Activated B cell treated with CpG ODN at 0.5 μM for 24 hours (primary cell): ENCODE results near the gene LDB3. TPM values are rescaled to one million over a fixed set of nuclear protein-coding genes. Genes with fewer than 3 reads are reported as not detected.

ENCODE experiments used
- ATAC-seq: fragments of 200-7000 bp; cut with Tn5 transposase; one replicate; pipeline ENCODE4 v1.10.0; 2021; ENCODE audit warnings: low read depth, mild to moderate bottlenecking, moderate library complexity
- CTCF ChIA-PET: fragments of 350-600 bp; sonication (Branson Sonifier 250); formaldehyde crosslinking; loops from one replicate; lab custom pipeline; 2021; ENCODE audit warnings: antibody characterized with exemption; lab: Charles Lee
- POLR2A ChIA-PET: fragments of 350-600 bp; sonication (Branson Sonifier 250); formaldehyde crosslinking; loops from one replicate; lab custom pipeline; 2021; ENCODE audit warnings: antibody characterized with exemption; lab: Charles Lee
- DNase-seq: peaks from one replicate; pipeline ENCODE4 v3.0.0; 2022
- H3K27ac Mint-ChIP-seq: one replicate; pipeline ENCODE4 v1.8.0; 2020; ENCODE audit warnings: mixed read lengths
- H3K27me3 Mint-ChIP-seq: one replicate; pipeline ENCODE4 v1.8.0; 2021; ENCODE audit warnings: mixed read lengths
- H3K36me3 Mint-ChIP-seq: one replicate; pipeline ENCODE4 v1.8.0; 2021; ENCODE audit warnings: low read depth, mixed read lengths
- H3K4me1 Mint-ChIP-seq: one replicate; pipeline ENCODE4 v1.8.0; 2021; ENCODE audit warnings: mixed read lengths
- H3K4me3 Mint-ChIP-seq: one replicate; pipeline ENCODE4 v1.8.0; 2020; ENCODE audit warnings: mild to moderate bottlenecking, mixed read lengths
- H3K9me3 Mint-ChIP-seq: one replicate; pipeline ENCODE4 v1.8.0; 2020; ENCODE audit warnings: mixed read lengths
- intact Hi-C: fragments of 100-400 bp; cut with micrococcal nuclease; formaldehyde crosslinking; loops from one replicate; pipeline ENCODE4 v1.15.1; 2024
- total RNA-seq: library from RNA; stranded (reverse); gene quantifications from 2 replicates; pipeline ENCODE4 v1.2.3, GENCODE V29; 2022
- TF ChIP-seq, protein P1 (sequence below): fragments of 200-600 bp; IDR thresholded peaks from one replicate; pipeline ENCODE4 v1.8.0; 2022; ENCODE audit warnings: antibody characterized with exemption, mild to moderate bottlenecking

LDB3 gene
- total RNA-seq, 1 donor from 2014 or later = not detected

DNA sequence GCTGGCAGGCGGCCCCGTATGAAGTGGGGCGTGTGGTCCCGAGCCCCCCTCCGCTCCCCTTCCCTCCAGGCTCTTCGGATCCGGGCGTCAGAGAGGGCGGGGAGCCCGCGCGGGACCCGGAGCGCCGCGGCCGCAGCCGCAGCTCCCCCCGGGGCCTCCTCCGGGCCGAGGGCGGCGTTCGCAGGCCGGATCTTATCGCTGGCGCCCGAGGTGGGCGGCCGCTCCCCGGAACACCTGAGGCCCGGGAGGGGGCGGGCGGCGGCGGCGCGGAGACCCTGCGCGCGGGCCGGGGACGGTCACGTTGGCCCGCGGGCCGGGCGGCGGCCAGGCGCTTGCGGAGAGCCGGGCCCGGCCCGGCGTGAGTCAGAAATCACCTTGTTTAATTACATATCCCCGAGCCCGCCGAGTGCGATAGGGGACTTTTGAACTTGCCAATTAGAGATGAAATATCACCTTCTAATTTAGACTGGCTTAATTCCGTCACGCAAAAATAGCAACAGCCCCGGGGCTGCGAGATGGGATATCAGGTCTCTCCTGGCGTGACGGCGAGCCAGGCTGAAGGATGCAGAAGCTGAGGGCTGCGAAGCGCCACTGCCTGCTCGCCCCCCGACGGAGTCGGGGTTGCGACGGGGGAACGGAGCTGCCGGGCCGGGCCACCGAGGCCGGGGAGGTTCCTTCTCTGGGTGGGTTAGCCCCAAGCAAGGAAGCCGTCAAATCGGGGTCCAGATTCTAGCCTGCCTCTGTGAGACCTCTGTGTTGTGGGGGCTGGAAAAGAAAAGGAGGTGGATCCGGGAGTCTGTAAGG is 43.4 kb downstream of the LDB3 start:
- Mint-ChIP-seq H3K4me1 (peaks cover 10% of the 10 kb centered on the region), H3K27me3 (no peaks in the 10 kb centered on the region), H3K27ac (peak overlapping the region; percentile 98), H3K36me3 (peaks cover 2% of the 10 kb centered on the region), H3K9me3 (no peaks in the 10 kb centered on the region), H3K4me3 (peak overlapping the region; percentile 89)
- DNase-seq = peak; percentile 59
- TF ChIP-seq, protein P1, sequence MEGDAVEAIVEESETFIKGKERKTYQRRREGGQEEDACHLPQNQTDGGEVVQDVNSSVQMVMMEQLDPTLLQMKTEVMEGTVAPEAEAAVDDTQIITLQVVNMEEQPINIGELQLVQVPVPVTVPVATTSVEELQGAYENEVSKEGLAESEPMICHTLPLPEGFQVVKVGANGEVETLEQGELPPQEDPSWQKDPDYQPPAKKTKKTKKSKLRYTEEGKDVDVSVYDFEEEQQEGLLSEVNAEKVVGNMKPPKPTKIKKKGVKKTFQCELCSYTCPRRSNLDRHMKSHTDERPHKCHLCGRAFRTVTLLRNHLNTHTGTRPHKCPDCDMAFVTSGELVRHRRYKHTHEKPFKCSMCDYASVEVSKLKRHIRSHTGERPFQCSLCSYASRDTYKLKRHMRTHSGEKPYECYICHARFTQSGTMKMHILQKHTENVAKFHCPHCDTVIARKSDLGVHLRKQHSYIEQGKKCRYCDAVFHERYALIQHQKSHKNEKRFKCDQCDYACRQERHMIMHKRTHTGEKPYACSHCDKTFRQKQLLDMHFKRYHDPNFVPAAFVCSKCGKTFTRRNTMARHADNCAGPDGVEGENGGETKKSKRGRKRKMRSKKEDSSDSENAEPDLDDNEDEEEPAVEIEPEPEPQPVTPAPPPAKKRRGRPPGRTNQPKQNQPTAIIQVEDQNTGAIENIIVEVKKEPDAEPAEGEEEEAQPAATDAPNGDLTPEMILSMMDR = no peak
- intact Hi-C loops = loop anchor here (1.0 to 5.0 kb wide), 9 partner anchors 45 to 384 kb away; partner anchors contain the start of genes BMPR1A, SHLD2 and WAPL
- ATAC-seq = peak; percentile 54
- CTCF ChIA-PET = interaction anchor here (0.7 to 1.5 kb wide), 6 partner anchors 10 to 188 kb away, joined by 3 to 4 read pairs (median 3); no protein-coding TSS in a partner anchor
- POLR2A ChIA-PET = interaction anchor here (0.5 to 2.7 kb wide), 11 partner anchors 22 to 793 kb away, joined by 3 to 34 read pairs (median 5); partner anchors contain the start of genes BMPR1A, GLUD1, MINPP1 and SHLD2

DNA sequence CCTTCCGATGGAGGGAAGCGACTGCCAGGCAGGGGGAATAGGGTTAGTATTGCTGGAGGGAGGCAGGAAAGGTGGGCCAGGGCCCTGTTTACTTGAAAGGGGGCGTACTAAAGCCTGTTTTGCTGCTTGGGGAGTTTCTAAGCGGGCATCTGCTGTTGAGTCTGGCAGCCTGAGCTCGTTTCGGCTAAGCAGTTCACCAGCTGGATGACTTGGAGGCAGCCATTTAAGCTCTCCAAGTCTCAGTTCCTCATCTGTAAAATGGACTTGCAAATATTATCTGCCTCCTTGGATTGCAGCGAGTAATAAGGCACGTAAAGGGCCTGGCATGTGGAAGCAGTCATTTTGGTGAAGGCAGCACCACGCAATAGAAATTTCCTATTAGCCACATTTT is 44.0 kb downstream of the LDB3 start:
- intact Hi-C loops = loop anchor here (1.0 to 5.0 kb wide), 3 partner anchors 85 to 383 kb away; partner anchors contain the start of genes SHLD2 and WAPL
- no peaks in the 10 kb centered on the region for H3K27me3 Mint-ChIP-seq
- peak overlapping the region; percentile 98 for H3K27ac Mint-ChIP-seq
- CTCF ChIA-PET = interaction anchor here (0.7 to 1.5 kb wide), 5 partner anchors 19 to 187 kb away, joined by 3 to 4 read pairs (median 3); no protein-coding TSS in a partner anchor
- peak; percentile 26 for ATAC-seq
- no peaks in the 10 kb centered on the region for H3K9me3 Mint-ChIP-seq
- TF ChIP-seq, protein P1 = no peak
- H3K4me1 Mint-ChIP-seq = peaks cover 10% of the 10 kb centered on the region
- POLR2A ChIA-PET = interaction anchor here (0.6 to 2.7 kb wide), 11 partner anchors 22 to 792 kb away, joined by 3 to 34 read pairs (median 4); partner anchors contain the start of genes BMPR1A, GLUD1, MINPP1 and SHLD2
- no peak for DNase-seq
- H3K36me3 Mint-ChIP-seq = peaks cover 2% of the 10 kb centered on the region
- H3K4me3 Mint-ChIP-seq = peak overlapping the region; percentile 89

DNA sequence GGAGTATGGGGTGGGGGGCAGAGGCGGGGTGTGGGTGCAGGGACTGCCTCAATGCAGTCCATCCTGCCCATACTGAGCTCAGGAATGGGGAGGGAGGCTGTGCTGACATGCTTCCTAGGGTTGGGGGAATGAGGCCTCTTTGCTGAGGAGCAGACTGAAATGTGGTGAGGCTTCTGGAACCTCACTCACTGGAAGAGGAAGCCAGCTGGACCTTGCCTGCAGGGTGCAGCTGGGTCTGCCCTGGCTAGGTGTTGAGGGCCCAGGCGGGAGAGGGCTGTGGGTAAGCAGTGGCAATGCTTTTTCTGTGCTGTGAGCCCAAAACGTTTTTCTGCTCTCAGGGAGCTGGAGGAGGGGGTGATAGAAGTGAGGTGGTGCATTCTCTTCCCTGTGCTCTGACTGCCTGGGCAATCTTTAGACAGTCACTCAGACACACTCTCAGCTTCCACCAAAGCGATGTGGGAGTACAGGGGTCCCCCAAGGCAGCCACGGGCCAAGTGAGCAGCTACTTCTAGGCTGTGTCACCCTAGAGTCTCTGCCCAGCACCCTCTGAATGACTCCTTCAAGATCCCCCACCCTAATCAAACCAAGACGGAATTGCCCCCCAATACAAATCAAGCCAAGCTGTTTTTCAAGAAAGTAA is 47.0 kb downstream of the LDB3 start:
- CTCF ChIA-PET = no interaction called here
- H3K4me1 Mint-ChIP-seq = peaks cover 10% of the 10 kb centered on the region

DNA sequence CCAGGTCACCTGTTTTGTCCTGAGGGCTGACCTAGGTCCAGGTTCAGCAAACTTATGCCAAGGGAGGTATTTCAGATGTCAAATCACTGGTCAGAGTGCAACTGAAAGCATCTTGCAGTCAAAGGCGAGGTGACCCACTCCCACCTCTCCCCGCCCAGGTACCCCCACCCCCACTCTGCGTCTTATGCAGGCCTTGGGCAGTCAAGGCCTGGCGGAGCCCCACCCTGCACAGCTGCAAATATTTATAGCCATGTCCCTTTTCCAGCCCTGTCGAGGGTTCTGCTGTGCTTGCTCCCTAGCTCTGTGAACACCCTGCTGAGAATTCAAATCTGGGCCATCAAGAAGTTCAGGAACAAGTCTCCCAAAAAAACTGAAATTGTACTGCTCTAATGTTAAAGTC is 47.5 kb downstream of the LDB3 start:
- H3K27me3 Mint-ChIP-seq = peaks cover 4% of the 10 kb centered on the region
- TF ChIP-seq, protein P1 = no peak
- H3K36me3 Mint-ChIP-seq = peaks cover 2% of the 10 kb centered on the region
- intact Hi-C loops = no loop called here
- CTCF ChIA-PET = no interaction called here
- no peak overlapping the region for H3K4me3 Mint-ChIP-seq
- H3K27ac Mint-ChIP-seq = no peak overlapping the region
- POLR2A ChIA-PET = no interaction called here
- ATAC-seq (no peak), DNase-seq (no peak)
- no peaks in the 10 kb centered on the region for H3K9me3 Mint-ChIP-seq
- peaks cover 6% of the 10 kb centered on the region for H3K4me1 Mint-ChIP-seq

More for the DNA sequence above, 47.0 kb downstream of the LDB3 start:
- Mint-ChIP-seq H3K27me3 (peaks cover 2% of the 10 kb centered on the region), H3K4me3 (no peak overlapping the region), H3K27ac (no peak overlapping the region), H3K36me3 (peaks cover 2% of the 10 kb centered on the region), H3K9me3 (no peaks in the 10 kb centered on the region)
- no peak for ATAC-seq
- TF ChIP-seq, protein P1 = no peak
- intact Hi-C loops = no loop called here
- no peak for DNase-seq
- POLR2A ChIA-PET = no interaction called here

DNA sequence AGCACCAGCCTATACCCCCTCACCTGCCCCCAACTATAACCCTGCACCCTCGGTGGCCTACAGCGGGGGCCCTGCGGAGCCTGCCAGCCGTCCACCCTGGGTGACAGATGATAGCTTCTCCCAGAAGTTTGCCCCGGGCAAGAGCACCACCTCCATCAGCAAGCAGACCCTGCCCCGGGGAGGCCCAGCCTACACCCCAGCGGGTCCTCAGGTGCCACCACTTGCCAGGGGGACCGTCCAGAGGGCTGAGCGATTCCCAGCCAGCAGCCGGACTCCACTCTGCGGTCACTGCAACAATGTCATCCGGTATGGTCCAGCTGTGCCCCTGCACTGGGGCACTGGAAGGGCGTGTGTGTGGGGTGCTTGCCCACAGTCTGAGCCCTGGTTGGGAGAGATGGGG is 48.2 kb downstream of the LDB3 start:
- no peak overlapping the region for H3K4me3 Mint-ChIP-seq
- intact Hi-C loops = no loop called here
- CTCF ChIA-PET = no interaction called here

More for the DNA sequence above, 48.2 kb downstream of the LDB3 start:
- Mint-ChIP-seq H3K27ac (no peak overlapping the region), H3K9me3 (no peaks in the 10 kb centered on the region), H3K27me3 (peaks cover 4% of the 10 kb centered on the region), H3K36me3 (peaks cover 2% of the 10 kb centered on the region), H3K4me1 (peaks cover 5% of the 10 kb centered on the region)
- ATAC-seq = no peak
- DNase-seq = no peak
- POLR2A ChIA-PET = no interaction called here
- TF ChIP-seq, protein P1 = no peak
